K562 (cell line): ENCODE measurements around the gene SLC16A1. TPM values are rescaled to one million over a fixed set of nuclear protein-coding genes. Genes with fewer than 3 reads are reported as not detected.

Experiments
- ATAC-seq: fragments of 200-7000 bp; cut with Tn5 transposase; 3 replicates; pipeline ENCODE4 v1.9.1; 2020; ENCODE audit warnings: moderate library complexity
- BruUV-seq: library from RNA; stranded (reverse); fragments of 400-500 nt; replicated peaks from 2 replicates; lab custom pipeline; 2021; lab: Mats Ljungman, UMichigan
- CTCF ChIA-PET: fragments of 300-600 bp; formaldehyde crosslinking; extraction: SDS; loops from one replicate; lab custom pipeline; 2021; ENCODE audit warnings: low intra/inter-chr PET ratio; lab: Yijun Ruan, JAX
- POLR2A ChIA-PET: fragments of 300-600, 350-650 bp; sonication (Branson Sonifier 250); formaldehyde crosslinking; extraction: SDS; loops from one replicate; lab custom pipeline; 2021; ENCODE audit warnings: antibody characterized with exemption, inconsistent platforms; lab: Yijun Ruan, JAX
- DNase-seq, 4 experiments: peaks; one replicate each; pipeline versions ENCODE4 v3.0.0 to v3.0.0-alpha.2; 2011 to 2018; ENCODE audit warnings: low spot score in 3 of 4, mixed read lengths in 3 of 4; ENCODE audit errors: extremely low read depth in 1 of 4
- FAIRE-seq: peaks from 2 replicates; lab custom pipeline; 2011; peaks lifted over from hg19 to GRCh38; lab: Jason Lieb, UNC
- H2AFZ ChIP-seq: 2 replicates; pipeline ENCODE4 v1.6.0; 2011; ENCODE audit warnings: low read depth, low read length, control low read depth, inconsistent platforms
- H3K27ac ChIP-seq: fragments of 200-600 bp; 3 replicates; pipeline ENCODE4 v1.8.0; 2011; ENCODE audit warnings: low read depth, mild to moderate bottlenecking, control low read depth, inconsistent platforms, low read length, moderate library complexity, mixed read lengths; ENCODE audit errors: extremely low read depth
- H3K27me3 ChIP-seq, 2 experiments: fragments of 300-600 bp in 1 of 2; 2 replicates in 1 of 2; 3 replicates in 1 of 2; pipeline versions ENCODE4 v1.6.0 to v1.8.0; 2011; ENCODE audit warnings: inconsistent platforms in 2 of 2, low read length in 2 of 2, mild to moderate bottlenecking in 1 of 2, mixed read lengths in 1 of 2, moderate library complexity in 1 of 2; ENCODE audit not compliant: control insufficient read depth in 2 of 2, insufficient read depth in 2 of 2
- H3K36me3 ChIP-seq: fragments of 300-600 bp; 3 replicates; pipeline ENCODE4 v1.8.0; 2011; ENCODE audit warnings: mild to moderate bottlenecking, low read length, inconsistent platforms; ENCODE audit not compliant: control insufficient read depth, insufficient read depth
- H3K4me1 ChIP-seq, 2 experiments: fragments of 200-600 bp in 1 of 2; replicated peaks in 1 of 2; 2 replicates in 1 of 2; 3 replicates in 1 of 2; pipeline versions ENCODE4 v1.5.1 to v1.8.0; 2011; ENCODE audit warnings: inconsistent platforms in 2 of 2, low read length in 2 of 2, mild to moderate bottlenecking in 1 of 2, mixed read lengths in 1 of 2, moderate library complexity in 1 of 2; ENCODE audit not compliant: control insufficient read depth in 2 of 2, insufficient read depth in 2 of 2
- H3K4me2 ChIP-seq: 2 replicates; pipeline ENCODE4 v1.6.1; 2011; ENCODE audit warnings: low read length, control low read depth, inconsistent platforms, mixed read lengths; ENCODE audit not compliant: insufficient read depth
- H3K4me3 ChIP-seq: fragments of 200-600 bp; sonication (generic), shearing (Covaris generic); 2 replicates; pipeline ENCODE4 v1.5.1; 2016; ENCODE audit warnings: control low read depth, inconsistent platforms
- H3K79me2 ChIP-seq: fragments of 200-600 bp; 3 replicates; pipeline ENCODE4 v1.8.0; 2011; ENCODE audit warnings: low read length, inconsistent platforms; ENCODE audit not compliant: control insufficient read depth, insufficient read depth
- H3K9ac ChIP-seq, 2 experiments: 2 replicates each; pipeline versions ENCODE4 v1.6.0 to v1.6.1; 2011; ENCODE audit warnings: low read depth in 2 of 2, low read length in 2 of 2, control low read depth in 1 of 2, inconsistent platforms in 1 of 2, mild to moderate bottlenecking in 1 of 2, mixed read lengths in 1 of 2; ENCODE audit not compliant: insufficient read depth in 1 of 2
- H3K9me1 ChIP-seq: one replicate; pipeline ENCODE4 v1.6.0; 2011; ENCODE audit warnings: inconsistent platforms, mild to moderate bottlenecking, low read length, moderate library complexity; ENCODE audit not compliant: control insufficient read depth, insufficient read depth
- H3K9me3 ChIP-seq: replicated peaks from 2 replicates; pipeline ENCODE4 v1.5.1; 2011; ENCODE audit warnings: low read depth, low read length, inconsistent platforms; ENCODE audit not compliant: control insufficient read depth, insufficient read depth
- H4K20me1 ChIP-seq: replicated peaks from 2 replicates; pipeline ENCODE4 v1.6.1; 2011; ENCODE audit warnings: low read length, inconsistent platforms, mixed read lengths; ENCODE audit not compliant: control insufficient read depth, insufficient read depth
- AFF1 ChIP-seq, 2 experiments: fragments of 450-650 bp; IDR thresholded peaks; 2 replicates each; pipeline ENCODE4 v1.6.1; 2018; ENCODE audit warnings: mild to moderate bottlenecking in 2 of 2, low read depth in 1 of 2; ENCODE audit not compliant: partially characterized antibody in 2 of 2
- ASH1L ChIP-seq: fragments of 450-650 bp; IDR thresholded peaks from 2 replicates; pipeline ENCODE4 v1.6.1; 2018; ENCODE audit warnings: borderline replicate concordance, mild to moderate bottlenecking, low read depth; ENCODE audit not compliant: partially characterized antibody
- HDAC2 ChIP-seq: fragments of 450-650 bp; IDR thresholded peaks from 2 replicates; pipeline ENCODE4 v1.6.1; 2016; ENCODE audit warnings: mild to moderate bottlenecking
- NELFE ChIP-seq: IDR thresholded peaks from 2 replicates; pipeline ENCODE4 v1.6.1; 2011; ENCODE audit warnings: mild to moderate bottlenecking; ENCODE audit not compliant: insufficient read depth, insufficient read length
- RBM17 ChIP-seq: fragments of 200-400 bp; formaldehyde crosslinking; IDR thresholded peaks from 2 replicates; pipeline ENCODE4 v1.6.1; 2017; ENCODE audit warnings: low read depth, mild to moderate bottlenecking, low read length, borderline replicate concordance
- TARDBP ChIP-seq: fragments of 450-650 bp; IDR thresholded peaks from 2 replicates; pipeline ENCODE4 v1.6.1; 2016
- ZNF133 ChIP-seq: fragments of 250-450 bp; sonication (Bioruptor Pico); IDR thresholded peaks from 2 replicates; pipeline ENCODE4 v1.4.0; 2020; ENCODE audit warnings: mild to moderate bottlenecking
- ZNF699 ChIP-seq: fragments of 250-450 bp; sonication (Bioruptor Pico); IDR thresholded peaks from 2 replicates; pipeline ENCODE4 v1.8.0; 2021; ENCODE audit warnings: mild to moderate bottlenecking, moderate library complexity; ENCODE audit not compliant: insufficient replicate concordance
- WGBS: fragments of 100-300 bp; shearing (Covaris generic); methylation state at CpG from one replicate; pipeline ENCODE4 v1.1.6; 2016; ENCODE audit warnings: low coverage, mixed read lengths; ENCODE audit not compliant: insufficient coverage; ENCODE audit errors: missing lambda C conversion rate; 5-methylcytosine and 5-hydroxymethylcytosine counted together
- in situ Hi-C: fragments of 300-500 bp; cut with MboI; formaldehyde crosslinking; loops from 4 replicates; pipeline ENCODE4 v1.15.0; 2018; ENCODE audit warnings: inconsistent platforms, mixed read lengths
- intact Hi-C: fragments of 100-400 bp; cut with micrococcal nuclease; formaldehyde crosslinking; loops from 2 replicates; pipeline ENCODE4 v1.14.2; 2022
- polyA plus RNA-seq, 8 experiments: library from polyadenylated mRNA; depleted of rRNA in 4 of 8; stranded (reverse) in 5 of 8; unstranded in 3 of 8; fragments of >200 nt; fragmentation: Nextera tagmentation in 2 of 8; fragmentation: Illumina TruSeq in 1 of 8; extraction: Ambion mirVana in 2 of 8; extraction: Trizol in 1 of 8; gene quantifications; 2 replicates each; pipeline versions ENCODE4 v1.2.1 to v1.2.3, GENCODE V29; 2011 to 2014; ENCODE audit warnings: inconsistent platforms in 1 of 8, missing spikeins in 1 of 8
- total RNA-seq, 7 experiments: library from RNA; depleted of rRNA in 6 of 7; stranded (reverse); fragments of >200 nt in 6 of 7; fragmentation: Illumina TruSeq in 2 of 7; extraction: Trizol in 2 of 7; gene quantifications; 2 replicates each; pipeline versions ENCODE4 v1.2.1 to v1.2.3, GENCODE V29; 2011 to 2021; ENCODE audit warnings: low replicate concordance in 1 of 7

SLC16A1 gene
- total and polyA plus RNA-seq, 9 of the 15 experiments (the other 6 are each of a cell fraction or from before 2014, with no cell fraction given): 73.1 to 244 (median 117) TPM

GRCh38 chr1:112974646-112975045 is 18.6 kb upstream of the SLC16A1 start:
- ATAC-seq: no peak
- no peak for FAIRE-seq
- no peak overlapping the region for H3K9ac ChIP-seq
- H3K4me2 ChIP-seq: no peak overlapping the region
- no peaks in the 10 kb centered on the region for H3K9me3 ChIP-seq
- intact Hi-C loops (no loop called here), in situ Hi-C loops (no loop called here)
- TF ChIP-seq ASH1L (no peak), ZNF699 (CRISPR knock-in tag) (no peak), ZNF133 (no peak), RBM17 (no peak), AFF1 (IDR thresholded peaks at IDR 0.05; ENCODE audit: low read depth in 1 of 2, partially characterized antibody in 2 of 2) (no peak), NELFE (no peak), TARDBP (no peak), HDAC2 (no peak)
- no peaks in the 10 kb centered on the region; the same call in 1 of the 2 replicates for H4K20me1 ChIP-seq
- H3K4me1 ChIP-seq: no peaks in the 10 kb centered on the region; a peak in 1 of 5 replicates
- no peaks in the 10 kb centered on the region for H3K79me2 ChIP-seq
- DNase-seq: no peak
- H2AFZ ChIP-seq: no peak overlapping the region
- WGBS: 0% methylated on average over 1 of the region's 1 CpG
- H3K27ac ChIP-seq: no peak overlapping the region
- H3K36me3 ChIP-seq: peaks cover 8% of the 10 kb centered on the region; the same call in 2 of the 3 replicates
- ChIA-PET CTCF (no interaction called here), POLR2A (interaction anchor here (0.8 to 1.3 kb wide), 4 partner anchors 8 to 71 kb away, joined by 3 to 4 read pairs (median 4); partner anchors contain the start of gene SLC16A1)
- H3K4me3 ChIP-seq: no peak overlapping the region
- H3K9me1 ChIP-seq: no peaks in the 10 kb centered on the region
- no TSS peak for BruUV-seq
- H3K27me3 ChIP-seq: no peaks in the 10 kb centered on the region
